ENCODE measurements around the gene GRAMD1C. TPM values are rescaled to one million over a fixed set of nuclear protein-coding genes. Genes with fewer than 3 reads are reported as not detected.

Gene GRAMD1C
- total RNA-seq, 2 experiments from 2014 or later = 0.70 to 1.1 TPM

- Mint-ChIP-seq H3K27me3 (ENCODE audit: low read depth) (peaks cover 12% of the 10 kb centered on the region), H3K27ac (no peak overlapping the region), H3K4me1 (ENCODE audit: low read depth) (no peaks in the 10 kb centered on the region), H3K4me3 (no peak overlapping the region), H3K36me3 (ENCODE audit: low read depth) (no peaks in the 10 kb centered on the region), H3K9me3 (ENCODE audit: insufficient read depth) (no peaks in the 10 kb centered on the region)
- ChIA-PET CTCF (no interaction called here), POLR2A (no interaction called here)
- ATAC-seq (no peak), DNase-seq (no peak)
Measured at GRCh38 chr3:113852506-113852905, 13.9 kb downstream of the GRAMD1C start.

GRCh38 chr3:113867506-113867905, 28.9 kb downstream of the GRAMD1C start:
- H3K27me3 Mint-ChIP-seq (ENCODE audit: low read depth) = peaks cover 10% of the 10 kb centered on the region
- no peaks in the 10 kb centered on the region for H3K36me3 Mint-ChIP-seq (ENCODE audit: low read depth)
- no peaks in the 10 kb centered on the region for H3K4me1 Mint-ChIP-seq (ENCODE audit: low read depth)
- DNase-seq = no peak
- ChIA-PET POLR2A (no interaction called here), CTCF (no interaction called here)
- no peak for ATAC-seq
- H3K9me3 Mint-ChIP-seq (ENCODE audit: insufficient read depth) = no peaks in the 10 kb centered on the region
- no peak overlapping the region for H3K27ac Mint-ChIP-seq
- no peak overlapping the region for H3K4me3 Mint-ChIP-seq

GRCh38 chr3:113873293-113873692, 34.7 kb downstream of the GRAMD1C start:
- POLR2A ChIA-PET = no interaction called here
- CTCF ChIA-PET = no interaction called here
- no peaks in the 10 kb centered on the region for H3K9me3 Mint-ChIP-seq (ENCODE audit: insufficient read depth)

GRCh38 chr3:113873814-113874526, 35.4 kb downstream of the GRAMD1C start:
- CTCF ChIA-PET = no interaction called here
- POLR2A ChIA-PET = no interaction called here

More at GRCh38 chr3:113873293-113873692, 34.7 kb downstream of the GRAMD1C start:
- no peaks in the 10 kb centered on the region for H3K4me1 Mint-ChIP-seq (ENCODE audit: low read depth)
- ATAC-seq (no peak), DNase-seq (no peak)
- no peaks in the 10 kb centered on the region for H3K36me3 Mint-ChIP-seq (ENCODE audit: low read depth)
- H3K27me3 Mint-ChIP-seq (ENCODE audit: low read depth) = peaks cover 2% of the 10 kb centered on the region
- no peak overlapping the region for H3K4me3 Mint-ChIP-seq
- H3K27ac Mint-ChIP-seq = no peak overlapping the region

GRCh38 chr3:113878403-113878802, 39.8 kb downstream of the GRAMD1C start:
- POLR2A ChIA-PET = no interaction called here
- no peaks in the 10 kb centered on the region for H3K9me3 Mint-ChIP-seq (ENCODE audit: insufficient read depth)

More at GRCh38 chr3:113873814-113874526, 35.4 kb downstream of the GRAMD1C start:
- no peaks in the 10 kb centered on the region for H3K27me3 Mint-ChIP-seq (ENCODE audit: low read depth)
- no peak for DNase-seq
- no peaks in the 10 kb centered on the region for H3K9me3 Mint-ChIP-seq (ENCODE audit: insufficient read depth)
- no peak overlapping the region for H3K27ac Mint-ChIP-seq
- no peak overlapping the region for H3K4me3 Mint-ChIP-seq
- H3K36me3 Mint-ChIP-seq (ENCODE audit: low read depth) = no peaks in the 10 kb centered on the region
- ATAC-seq = no peak
- H3K4me1 Mint-ChIP-seq (ENCODE audit: low read depth) = no peaks in the 10 kb centered on the region

GRCh38 chr3:113885050-113885449, 46.5 kb downstream of the GRAMD1C start:
- Mint-ChIP-seq H3K4me1 (ENCODE audit: low read depth) (no peaks in the 10 kb centered on the region), H3K9me3 (ENCODE audit: insufficient read depth) (no peaks in the 10 kb centered on the region), H3K27ac (no peak overlapping the region), H3K27me3 (ENCODE audit: low read depth) (peaks cover 2% of the 10 kb centered on the region), H3K4me3 (no peak overlapping the region), H3K36me3 (ENCODE audit: low read depth) (no peaks in the 10 kb centered on the region)
- no peak for ATAC-seq
- no peak for DNase-seq
- POLR2A ChIA-PET = no interaction called here
- CTCF ChIA-PET = interaction anchor here (1.5 kb wide), 1 partner anchor 10 kb away, joined by 3 read pairs; no protein-coding TSS in a partner anchor

More at GRCh38 chr3:113878403-113878802, 39.8 kb downstream of the GRAMD1C start:
- Mint-ChIP-seq H3K27ac (no peak overlapping the region), H3K4me3 (no peak overlapping the region), H3K36me3 (ENCODE audit: low read depth) (no peaks in the 10 kb centered on the region), H3K27me3 (ENCODE audit: low read depth) (peaks cover 2% of the 10 kb centered on the region), H3K4me1 (ENCODE audit: low read depth) (no peaks in the 10 kb centered on the region)
- DNase-seq (no peak), ATAC-seq (no peak)
- CTCF ChIA-PET = no interaction called here

GRCh38 chr3:113890256-113890900, 51.8 kb downstream of the GRAMD1C start:
- Mint-ChIP-seq H3K4me3 (no peak overlapping the region), H3K27me3 (ENCODE audit: low read depth) (no peaks in the 10 kb centered on the region), H3K9me3 (ENCODE audit: insufficient read depth) (no peaks in the 10 kb centered on the region), H3K27ac (no peak overlapping the region), H3K36me3 (ENCODE audit: low read depth) (no peaks in the 10 kb centered on the region), H3K4me1 (ENCODE audit: low read depth) (no peaks in the 10 kb centered on the region)
- DNase-seq (no peak), ATAC-seq (no peak)
- CTCF ChIA-PET = interaction anchor here (0.9 to 1.3 kb wide), 2 partner anchors 15 to 19 kb away, joined by 3 to 4 read pairs; no protein-coding TSS in a partner anchor
- POLR2A ChIA-PET = no interaction called here

- H3K4me3 Mint-ChIP-seq = no peak overlapping the region
- ChIA-PET CTCF (interaction anchor here (1.2 to 1.3 kb wide), 3 partner anchors 10 to 49 kb away, joined by 3 to 4 read pairs (median 3); no protein-coding TSS in a partner anchor), POLR2A (interaction anchor here (0.6 kb wide), 1 partner anchor 9 kb away, joined by 3 read pairs; no protein-coding TSS in a partner anchor)
- H3K36me3 Mint-ChIP-seq (ENCODE audit: low read depth) = no peaks in the 10 kb centered on the region
- peaks cover 6% of the 10 kb centered on the region for H3K4me1 Mint-ChIP-seq (ENCODE audit: low read depth)
- DNase-seq (no peak), ATAC-seq (no peak)
- H3K9me3 Mint-ChIP-seq (ENCODE audit: insufficient read depth) = no peaks in the 10 kb centered on the region
- H3K27ac Mint-ChIP-seq = no peak overlapping the region
- no peaks in the 10 kb centered on the region for H3K27me3 Mint-ChIP-seq (ENCODE audit: low read depth)
Measured at GRCh38 chr3:113894927-113895326, 56.3 kb downstream of the GRAMD1C start.

- no peak for DNase-seq
- no peak overlapping the region for H3K27ac Mint-ChIP-seq
- H3K4me3 Mint-ChIP-seq = no peak overlapping the region
- no peaks in the 10 kb centered on the region for H3K27me3 Mint-ChIP-seq (ENCODE audit: low read depth)
- CTCF ChIA-PET = interaction anchor here (1.2 kb wide), 1 partner anchor 17 kb away, joined by 4 read pairs; no protein-coding TSS in a partner anchor
- no peaks in the 10 kb centered on the region for H3K36me3 Mint-ChIP-seq (ENCODE audit: low read depth)
- POLR2A ChIA-PET = no interaction called here
- ATAC-seq = no peak
- no peaks in the 10 kb centered on the region for H3K9me3 Mint-ChIP-seq (ENCODE audit: insufficient read depth)
- peaks cover 6% of the 10 kb centered on the region for H3K4me1 Mint-ChIP-seq (ENCODE audit: low read depth)
Measured at GRCh38 chr3:113895964-113896363, 57.4 kb downstream of the GRAMD1C start.

GRCh38 chr3:113896930-113897329, 58.3 kb downstream of the GRAMD1C start:
- peaks cover 3% of the 10 kb centered on the region for H3K27me3 Mint-ChIP-seq (ENCODE audit: low read depth)
- DNase-seq = no peak
- ATAC-seq = no peak
- H3K9me3 Mint-ChIP-seq (ENCODE audit: insufficient read depth) = no peaks in the 10 kb centered on the region
- no peak overlapping the region for H3K27ac Mint-ChIP-seq
- H3K36me3 Mint-ChIP-seq (ENCODE audit: low read depth) = no peaks in the 10 kb centered on the region
- CTCF ChIA-PET = interaction anchor here (1.0 kb wide), 2 partner anchors 14 to 160 kb away, joined by 3 read pairs; no protein-coding TSS in a partner anchor
- H3K4me3 Mint-ChIP-seq = no peak overlapping the region
- H3K4me1 Mint-ChIP-seq (ENCODE audit: low read depth) = peaks cover 6% of the 10 kb centered on the region
- POLR2A ChIA-PET = no interaction called here

GRCh38 chr3:113897373-113897777, 58.8 kb downstream of the GRAMD1C start:
- ChIA-PET CTCF (interaction anchor here (1.0 kb wide), 2 partner anchors 13 to 161 kb away, joined by 3 read pairs; no protein-coding TSS in a partner anchor), POLR2A (no interaction called here)
- DNase-seq (no peak), ATAC-seq (no peak)
- Mint-ChIP-seq H3K4me3 (no peak overlapping the region), H3K36me3 (ENCODE audit: low read depth) (no peaks in the 10 kb centered on the region), H3K27ac (no peak overlapping the region), H3K27me3 (ENCODE audit: low read depth) (peaks cover 3% of the 10 kb centered on the region), H3K9me3 (ENCODE audit: insufficient read depth) (no peaks in the 10 kb centered on the region), H3K4me1 (ENCODE audit: low read depth) (peaks cover 6% of the 10 kb centered on the region)

- H3K9me3 Mint-ChIP-seq (ENCODE audit: insufficient read depth) = no peaks in the 10 kb centered on the region
- no peak overlapping the region for H3K27ac Mint-ChIP-seq
- ChIA-PET CTCF (no interaction called here), POLR2A (no interaction called here)
- H3K4me1 Mint-ChIP-seq (ENCODE audit: low read depth) = peaks cover 6% of the 10 kb centered on the region
- no peak overlapping the region for H3K4me3 Mint-ChIP-seq
- no peak for DNase-seq
- no peak for ATAC-seq
- H3K36me3 Mint-ChIP-seq (ENCODE audit: low read depth) = no peaks in the 10 kb centered on the region
- peaks cover 6% of the 10 kb centered on the region for H3K27me3 Mint-ChIP-seq (ENCODE audit: low read depth)
Measured at GRCh38 chr3:113898892-113899291, 60.3 kb downstream of the GRAMD1C start.
